Activated CD4-positive, alpha-beta T cell treated with anti-CD3 and anti-CD28 coated beads, Interleukin-2, amount 50 U/mL, for 48 hours (primary cell): Measurements from ENCODE around the gene NR6A1.
"Not testable (repeated sequence)": the region's sequence is repeated elsewhere in the genome, so short reads cannot be mapped to it uniquely, and the experiment has no call there.

Experiments used
- DNase-seq, 2 experiments: peaks; one replicate each; pipeline ENCODE4 v3.0.0-alpha.2; 2020

The NR6A1 gene

DNA sequence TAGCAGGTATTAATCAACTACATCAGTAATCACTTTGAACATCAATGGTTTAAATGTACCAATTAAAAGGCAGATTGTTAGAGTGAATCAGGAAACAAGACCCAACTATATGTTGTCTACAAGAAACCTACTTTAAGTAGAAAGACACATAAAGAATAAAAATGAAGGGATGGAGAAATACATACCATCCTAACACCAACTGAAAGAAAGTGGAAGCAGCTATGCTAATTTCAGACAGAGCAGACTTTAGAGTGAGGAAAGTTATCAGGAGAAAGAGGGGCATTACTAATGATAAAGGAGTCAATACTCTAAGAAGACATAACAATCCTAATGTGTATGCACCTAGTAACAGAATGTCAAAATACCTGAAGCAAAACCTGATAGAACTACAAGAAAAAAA, 125.8 kb downstream of the NR6A1 start:
- DNase-seq, result no peak

DNA sequence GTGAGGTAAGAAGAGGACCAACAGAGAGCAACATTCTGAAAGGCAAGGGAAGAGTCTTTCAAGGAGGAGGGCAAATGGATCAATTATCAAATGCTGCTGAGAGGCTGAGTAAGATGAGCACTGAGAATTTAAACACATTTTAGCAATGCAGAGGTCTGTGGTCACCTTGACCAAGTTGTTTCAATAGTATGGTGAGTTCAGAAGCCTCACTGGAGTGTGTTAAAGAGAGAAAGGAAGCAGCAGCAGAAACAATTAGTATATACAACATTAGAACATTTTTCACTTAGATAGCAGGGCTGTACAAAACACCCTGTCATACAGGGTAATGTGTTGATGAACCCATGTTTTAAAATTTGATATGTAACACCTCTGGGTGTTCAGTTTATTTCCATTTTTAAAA, 131.5 kb downstream of the NR6A1 start:
- no peak for DNase-seq

DNA sequence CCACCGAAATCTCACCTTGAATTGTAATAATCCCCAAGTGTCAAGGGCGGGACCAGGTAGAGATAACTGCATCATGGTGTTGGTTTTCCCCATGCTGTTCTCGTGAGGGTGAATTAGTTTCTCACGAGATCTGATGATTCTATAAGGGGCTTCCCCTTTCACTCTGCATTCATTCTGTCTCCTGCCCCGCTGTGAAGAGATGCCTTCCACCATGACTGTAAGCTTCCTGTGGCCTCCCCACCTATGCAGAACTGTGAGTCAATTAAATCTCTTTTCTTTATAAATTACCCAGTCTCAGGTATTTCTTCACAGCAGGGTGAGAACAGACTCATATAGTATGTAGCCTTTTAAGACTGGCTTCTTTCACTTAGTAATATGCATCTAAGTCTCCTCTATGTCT, 135.8 kb downstream of the NR6A1 start:
- DNase-seq, result no peak

DNA sequence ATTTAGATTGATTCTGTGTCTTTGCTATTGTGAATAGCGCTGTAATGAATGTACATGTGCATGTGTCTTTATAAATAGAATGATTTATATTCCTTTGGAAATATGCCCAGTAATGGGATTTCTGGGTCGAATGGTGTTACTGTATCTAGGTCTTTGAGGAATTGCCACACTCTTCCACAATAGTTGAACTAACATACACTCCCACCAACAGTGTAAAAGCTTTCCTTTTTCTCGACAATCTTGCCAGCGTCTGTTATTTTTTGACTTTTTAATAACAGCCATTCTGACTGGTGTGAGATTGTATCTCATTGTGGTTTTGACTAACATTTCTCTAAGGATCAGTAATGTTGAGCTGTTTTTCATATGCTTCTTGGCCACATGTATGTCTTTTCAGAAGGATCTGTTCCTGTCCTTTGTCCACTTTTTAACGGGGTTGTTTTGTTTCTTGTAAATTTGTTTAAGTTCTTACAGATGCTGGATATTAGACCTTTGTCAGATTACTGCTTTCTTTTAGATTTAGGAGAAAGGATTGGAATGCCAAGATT, 139.0 kb downstream of the NR6A1 start:
- DNase-seq, result no peak

DNA sequence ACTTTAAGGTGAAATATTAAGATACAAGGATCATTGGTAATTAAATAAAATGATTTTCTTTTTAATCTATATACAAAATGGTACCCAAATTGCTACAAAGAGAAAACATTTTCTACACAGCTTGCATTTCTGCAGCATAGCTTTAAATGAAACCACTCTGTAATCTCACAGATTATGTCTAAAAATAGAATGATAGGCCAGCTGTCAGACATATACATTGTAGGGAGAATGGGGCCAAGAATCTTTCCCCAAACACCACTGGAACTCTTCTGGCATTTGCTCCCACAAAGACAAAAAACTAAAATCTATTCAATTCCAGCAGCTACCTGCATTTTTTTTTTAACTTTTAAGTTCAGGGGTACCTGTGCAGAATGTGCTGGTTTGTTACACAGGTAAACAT, 139.8 kb downstream of the NR6A1 start:
- DNase-seq, result no peak

DNA sequence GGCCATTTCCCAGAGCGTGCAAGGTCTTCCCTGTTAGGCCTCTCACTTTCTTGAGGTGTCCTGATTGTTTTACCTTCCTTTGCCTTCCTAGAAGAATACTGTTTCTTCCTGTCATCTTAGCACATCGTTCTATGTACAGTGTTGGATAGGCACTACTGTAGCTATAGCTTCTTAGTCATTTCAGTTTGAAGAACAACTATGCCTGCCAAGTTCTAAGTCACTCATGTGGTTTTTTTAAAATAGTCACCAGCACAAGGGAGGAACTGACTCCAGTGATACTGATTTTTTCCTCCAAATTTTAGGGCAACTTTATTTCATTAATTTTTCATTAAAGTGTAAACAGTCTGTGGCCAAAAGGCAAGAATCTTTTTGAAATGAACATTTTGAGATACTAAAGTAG, 141.5 kb downstream of the NR6A1 start:
- DNase-seq, result no peak

DNA sequence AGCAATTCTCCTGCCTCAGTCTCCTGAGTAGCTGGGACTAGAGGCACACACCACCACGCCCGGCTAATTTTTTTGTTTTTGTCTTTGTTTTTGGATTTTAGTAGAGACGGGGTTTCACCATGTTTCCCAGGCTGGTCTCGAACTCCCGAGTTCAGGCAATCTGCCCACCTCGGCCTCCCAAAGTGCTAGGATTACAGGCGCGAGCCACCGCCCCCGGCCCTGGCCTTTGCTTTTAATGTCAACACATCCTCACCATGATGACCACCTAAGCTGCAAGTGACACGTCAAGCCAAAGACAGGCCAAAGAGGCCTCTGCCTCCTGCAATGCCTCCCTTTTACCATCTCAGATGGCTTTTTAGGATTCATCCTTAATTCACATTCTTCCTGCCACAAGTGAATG, 142.4 kb downstream of the NR6A1 start:
- no peak for DNase-seq

DNA sequence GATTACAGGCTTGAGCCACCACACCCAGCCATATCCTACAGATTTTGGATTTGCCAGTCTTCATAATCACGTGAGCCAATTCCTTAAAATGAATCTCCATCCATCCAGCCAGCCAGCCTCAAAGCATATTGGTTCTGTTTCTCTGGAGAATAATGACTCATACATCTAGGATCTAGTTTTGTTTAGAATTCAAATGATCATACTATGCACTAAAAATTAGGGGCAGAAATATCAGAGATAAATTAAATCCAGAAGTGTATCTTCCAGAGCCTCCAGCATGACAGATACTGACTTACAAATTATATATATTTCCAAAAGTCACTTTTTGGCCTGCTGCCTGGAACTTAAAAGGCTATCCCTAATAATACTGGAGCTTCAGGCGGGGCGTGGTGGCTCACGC, 144.8 kb downstream of the NR6A1 start:
- DNase-seq, result no peak

DNA sequence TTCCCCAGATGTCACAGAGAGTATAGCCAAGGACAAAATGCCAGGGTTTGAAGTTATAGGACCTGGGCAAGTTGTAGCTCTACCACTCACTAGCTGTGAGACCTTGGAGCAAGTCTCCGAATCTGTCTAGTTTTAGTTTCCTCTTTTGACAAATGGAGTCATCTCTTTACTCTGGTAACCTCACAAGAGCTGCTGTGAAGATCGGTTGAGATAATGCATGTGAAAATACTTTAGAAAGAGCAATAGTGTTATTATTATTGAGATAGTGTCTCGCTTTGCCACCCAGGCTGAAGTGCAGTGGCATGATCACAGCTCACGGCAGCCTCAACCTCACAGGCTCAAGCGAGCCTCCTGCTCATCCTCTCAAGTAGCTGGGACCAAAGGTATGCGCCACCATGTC, 146.0 kb downstream of the NR6A1 start:
- DNase-seq, result no peak

DNA sequence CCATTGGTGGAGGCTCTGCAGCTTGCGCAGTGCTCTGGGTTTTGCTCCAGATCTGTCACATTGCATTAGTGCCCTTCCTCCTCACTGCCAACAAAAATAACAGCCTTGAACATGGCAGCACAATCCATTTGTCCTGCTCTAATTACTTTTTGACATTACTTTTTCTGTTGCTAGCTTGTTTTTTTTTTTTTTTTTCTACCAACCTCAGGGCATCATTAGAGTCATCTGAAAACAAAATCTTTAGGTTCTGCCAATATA, 146.4 kb downstream of the NR6A1 start:
- no peak for DNase-seq

DNA sequence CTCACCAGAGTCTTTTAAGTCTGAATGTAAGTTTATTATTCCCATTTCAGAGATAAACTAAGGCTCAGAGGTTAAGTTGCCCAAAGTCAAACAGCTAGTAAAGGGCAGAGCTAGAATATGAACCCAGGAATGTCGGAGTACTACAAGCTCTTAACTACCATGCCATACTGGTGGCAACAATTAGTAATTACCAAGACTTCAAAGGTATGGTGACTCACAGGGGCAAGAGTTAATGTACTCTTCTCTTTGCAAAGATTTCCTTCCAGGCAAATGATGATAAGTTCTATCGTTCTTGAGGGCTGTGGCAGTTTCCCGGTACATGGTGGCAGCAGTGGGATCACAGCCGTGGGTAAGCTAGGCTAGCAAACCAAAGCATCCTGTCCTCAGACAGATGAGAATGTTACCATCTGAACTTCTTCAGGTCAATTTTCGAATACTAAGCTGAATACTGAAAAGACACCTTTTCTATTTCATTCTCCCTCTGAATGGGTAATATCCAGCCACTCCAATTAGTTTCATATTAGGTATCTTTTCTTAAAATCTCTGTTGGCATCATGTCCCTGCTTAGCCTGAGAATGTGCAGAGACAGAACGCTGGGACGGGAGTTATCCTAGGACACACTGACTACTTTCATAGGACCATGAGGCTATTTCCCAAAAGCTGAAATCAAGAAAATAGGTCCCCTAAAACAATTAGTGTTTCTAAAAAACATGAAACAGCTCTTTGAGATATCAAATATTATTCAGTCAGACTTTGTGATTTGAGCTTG, 147.0 kb downstream of the NR6A1 start:
- DNase-seq, result no peak

DNA sequence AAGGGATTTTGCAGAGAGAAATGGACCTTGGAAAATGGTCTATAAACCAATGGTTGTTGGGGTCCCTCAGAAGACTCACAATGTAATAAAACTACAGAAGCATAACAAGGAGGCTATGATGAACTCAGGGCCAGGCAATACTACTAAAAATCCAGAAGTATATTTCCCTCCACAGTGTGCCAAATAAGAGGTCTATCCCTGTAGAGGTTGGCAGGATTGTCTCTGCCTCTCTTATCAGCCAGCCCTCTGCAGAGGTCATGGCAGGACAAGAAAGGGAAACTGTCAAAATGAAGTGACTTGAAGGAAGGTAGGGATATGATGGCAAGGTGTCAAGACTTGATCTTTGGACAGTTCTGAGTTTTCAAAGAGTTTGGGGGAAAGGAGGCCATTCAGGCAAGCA, 148.2 kb downstream of the NR6A1 start:
- no peak for DNase-seq

DNA sequence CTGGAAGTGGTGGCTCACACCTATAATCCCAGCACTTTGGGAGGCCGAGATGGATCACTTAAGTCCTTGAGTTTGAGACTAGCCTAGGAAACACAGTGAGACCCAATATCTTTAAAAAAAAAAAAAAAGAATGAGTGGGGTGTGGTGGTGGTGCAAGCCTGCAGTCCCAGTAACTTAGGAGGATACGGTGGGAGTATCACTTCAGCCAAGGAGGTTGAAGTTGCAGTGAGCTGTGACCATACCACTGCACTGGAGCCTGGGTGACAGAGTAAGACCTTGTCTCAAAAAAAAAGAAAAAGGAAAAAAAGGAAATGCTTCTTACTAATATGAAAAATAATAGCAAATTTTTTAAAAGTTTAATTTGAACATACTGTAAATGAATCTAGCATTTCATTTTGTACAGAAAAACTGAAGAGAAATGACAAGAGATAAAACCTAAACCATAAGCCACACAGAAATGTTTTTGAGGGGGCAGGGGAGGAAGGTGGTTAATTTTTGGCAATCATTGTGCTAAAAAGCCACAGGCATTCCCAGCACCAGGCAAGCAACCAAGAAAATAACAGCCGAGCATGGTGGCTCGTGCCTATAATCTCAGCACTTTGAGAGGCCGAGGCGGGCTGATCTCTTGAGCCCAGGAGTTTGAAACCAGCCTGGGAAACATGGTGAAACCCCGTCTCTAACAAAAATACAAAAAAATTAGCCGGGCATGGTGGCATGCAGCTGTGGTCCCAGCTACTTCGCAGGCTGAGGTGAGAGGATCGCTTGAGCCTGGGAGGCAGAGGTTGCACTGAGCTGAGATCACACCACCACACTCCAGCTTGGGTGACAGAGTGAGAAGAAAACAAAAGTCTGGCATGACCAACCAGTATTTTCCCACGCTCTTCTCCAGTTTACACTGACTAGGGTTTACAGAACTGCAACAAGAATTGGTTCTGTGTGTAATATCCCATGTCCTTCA, 149.5 kb downstream of the NR6A1 start:
- DNase-seq, result no peak

DNA sequence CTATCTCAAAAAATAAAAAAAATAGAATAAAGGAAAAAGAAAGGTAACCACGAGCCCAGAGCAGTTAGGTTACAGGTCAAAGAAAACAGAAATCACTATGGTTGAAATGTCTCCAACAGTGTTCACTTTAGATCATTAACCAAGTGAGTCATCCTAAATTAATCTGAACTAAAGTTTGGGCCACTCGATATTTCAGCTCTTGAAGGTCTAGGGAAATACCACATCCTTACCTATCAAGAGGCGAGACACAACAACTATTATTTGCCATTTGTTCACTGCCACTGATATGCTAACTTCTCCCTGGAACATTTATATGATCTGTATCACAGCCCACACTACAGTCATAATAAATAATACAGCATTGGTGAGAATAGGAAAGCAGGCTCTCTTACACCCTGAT, 152.6 kb downstream of the NR6A1 start:
- DNase-seq, result no peak

DNA sequence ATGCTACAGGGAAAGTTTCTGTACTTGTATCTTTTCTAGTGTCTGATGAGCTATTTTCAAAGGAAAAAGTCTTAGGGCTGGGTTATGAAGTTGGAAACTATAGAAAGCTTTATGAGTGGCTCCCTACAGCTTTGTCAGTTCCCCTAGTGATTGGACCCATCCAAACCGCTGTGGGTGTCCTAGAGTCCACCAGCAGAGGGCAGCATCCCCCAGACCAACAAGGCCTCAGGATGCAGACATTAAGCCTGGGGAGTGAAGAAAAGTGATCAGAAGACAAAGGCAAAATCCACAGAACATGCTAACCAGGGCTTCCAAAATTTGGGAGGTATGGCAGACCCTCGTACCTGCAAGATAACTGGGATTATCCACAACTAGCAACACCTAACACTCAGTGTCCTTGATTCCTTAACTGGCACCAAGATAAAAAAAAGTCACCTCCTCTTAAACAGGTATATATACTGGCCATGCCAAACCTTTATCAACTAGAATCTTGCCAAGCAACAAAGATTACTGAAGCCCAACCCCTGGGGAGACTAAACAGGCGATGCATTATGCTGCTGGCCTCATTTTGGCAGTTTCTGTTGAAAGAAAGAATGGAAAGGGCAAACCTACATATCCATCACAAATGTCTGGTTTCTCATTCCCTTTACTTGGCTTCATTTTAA, 153.5 kb downstream of the NR6A1 start:
- peak; percentile 80 to 82 for DNase-seq

DNA sequence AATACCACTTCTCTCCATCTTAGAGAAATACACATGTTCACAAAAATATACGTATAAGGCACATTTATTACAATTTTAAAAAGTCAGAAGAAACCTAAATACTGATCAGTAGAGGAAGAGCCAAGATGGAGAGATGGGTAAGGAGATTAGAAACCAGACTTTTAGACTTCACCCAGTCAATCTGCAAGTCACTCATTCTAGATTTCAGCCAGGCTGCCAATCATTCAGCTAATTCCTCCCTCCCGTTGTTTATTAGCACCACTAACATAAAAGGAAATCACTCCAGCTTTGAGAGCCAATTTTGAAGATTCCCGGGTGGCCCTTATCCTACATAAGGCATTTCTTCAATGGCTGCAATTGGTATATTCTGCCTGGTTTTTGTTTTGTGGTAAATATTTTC, 154.2 kb downstream of the NR6A1 start:
- DNase-seq, result no peak

DNA sequence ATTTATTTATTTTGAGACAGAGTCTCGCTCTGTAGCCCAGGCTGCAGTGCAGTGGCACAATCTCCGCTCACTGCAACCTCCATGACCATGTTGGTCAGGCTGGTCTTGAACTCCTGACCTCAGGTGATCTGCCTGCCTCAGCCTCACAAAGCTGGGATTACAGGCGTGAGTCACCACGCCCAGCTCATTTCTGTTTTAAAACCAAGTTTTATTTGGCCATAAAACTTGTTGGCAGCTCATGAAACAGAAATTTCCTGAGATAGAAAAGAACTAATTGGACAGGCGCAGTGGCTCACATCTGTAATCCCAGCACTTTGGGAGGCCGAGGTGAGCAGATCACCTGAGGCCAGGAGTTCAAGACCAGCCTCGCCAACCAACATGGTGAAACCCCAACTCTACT, 155.3 kb downstream of the NR6A1 start:
- DNase-seq, result not testable (repeated sequence)

DNA sequence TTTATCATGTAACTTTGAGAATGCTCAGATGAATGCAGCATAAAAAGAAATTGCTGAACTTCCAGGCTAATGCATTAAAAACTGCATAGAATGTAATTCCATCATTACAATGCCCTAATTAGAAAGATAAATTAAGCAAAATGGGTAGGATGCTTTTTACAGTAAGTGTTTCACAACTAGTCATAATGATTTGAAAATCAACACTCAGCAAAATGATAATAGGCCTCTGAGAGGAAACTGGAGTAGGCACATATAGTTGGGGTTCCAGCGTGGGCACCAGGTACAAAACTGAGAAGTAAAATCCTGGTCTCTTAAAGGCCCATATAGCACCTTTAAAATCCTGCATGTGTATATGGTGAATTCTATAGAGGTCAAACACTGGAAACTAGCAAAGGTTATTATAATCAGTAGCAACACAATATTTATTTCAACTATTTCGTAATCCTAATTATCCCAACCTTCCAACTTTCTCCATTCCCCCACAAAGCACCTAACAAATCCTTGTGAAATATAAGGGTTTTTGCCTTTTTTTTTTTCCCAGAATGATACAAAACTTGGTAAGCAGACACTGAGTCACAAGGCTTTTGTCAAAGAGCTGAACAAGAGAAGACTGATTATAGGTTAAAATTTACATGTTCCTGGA, 155.9 kb downstream of the NR6A1 start:
- DNase-seq, result no peak

DNA sequence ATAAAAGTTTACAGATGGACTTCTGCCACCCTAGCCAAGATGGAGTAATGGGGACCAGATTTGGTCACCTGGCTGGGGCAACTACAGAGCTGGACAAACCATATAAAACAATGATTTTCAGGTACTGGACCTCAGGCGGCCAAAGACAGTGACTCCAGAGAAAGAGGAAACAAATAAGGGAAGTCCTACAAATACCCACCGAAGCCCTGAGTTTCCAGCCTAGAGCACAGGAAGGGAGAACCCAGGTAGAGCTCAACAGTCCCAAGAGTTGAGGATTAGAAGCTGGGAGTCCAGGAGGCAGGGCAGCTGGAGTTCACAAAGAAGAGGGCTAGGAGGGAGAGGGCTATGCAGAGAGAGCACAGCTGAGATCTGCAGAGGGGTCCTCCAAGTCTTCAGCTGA, 157.3 kb downstream of the NR6A1 start:
- no peak for DNase-seq

DNA sequence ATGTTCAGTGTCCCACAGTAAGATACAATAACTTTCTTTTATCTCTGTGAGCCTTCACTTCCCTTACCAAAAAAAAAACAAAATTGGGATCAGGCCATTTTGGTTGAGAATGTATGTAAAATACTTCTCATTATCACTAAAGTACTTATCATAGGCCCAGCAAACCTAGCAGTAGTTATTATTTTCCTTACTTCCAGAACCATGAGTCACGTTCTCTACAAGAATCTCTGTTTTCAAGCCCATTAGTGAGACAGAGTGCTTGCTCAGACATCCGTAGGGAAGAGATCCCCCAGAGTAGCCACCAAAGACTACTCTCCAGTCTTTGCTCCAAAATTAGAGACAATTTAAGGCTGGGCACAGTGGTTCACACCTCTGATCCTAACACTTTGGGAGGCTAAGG, 160.0 kb downstream of the NR6A1 start:
- DNase-seq, result no peak

DNA sequence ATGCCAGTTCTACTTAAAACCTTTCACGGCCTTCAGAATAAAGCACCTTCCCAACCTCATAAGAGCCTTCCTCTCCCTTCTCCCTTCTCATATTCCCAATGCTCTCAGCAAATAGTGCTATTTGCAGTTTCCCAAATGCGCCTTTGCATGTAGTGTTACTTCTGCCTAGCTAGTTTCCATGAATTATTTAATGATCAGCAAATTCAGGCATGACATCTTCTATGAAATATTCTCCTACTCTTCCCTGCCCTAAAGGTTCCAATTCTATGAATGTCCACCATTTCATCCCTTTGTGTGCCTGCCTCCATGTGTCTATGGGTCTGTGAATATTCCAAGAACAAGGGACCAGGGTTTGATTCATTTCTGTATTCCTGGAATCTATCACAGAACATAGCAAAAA, 165.1 kb downstream of the NR6A1 start:
- DNase-seq, result no peak

DNA sequence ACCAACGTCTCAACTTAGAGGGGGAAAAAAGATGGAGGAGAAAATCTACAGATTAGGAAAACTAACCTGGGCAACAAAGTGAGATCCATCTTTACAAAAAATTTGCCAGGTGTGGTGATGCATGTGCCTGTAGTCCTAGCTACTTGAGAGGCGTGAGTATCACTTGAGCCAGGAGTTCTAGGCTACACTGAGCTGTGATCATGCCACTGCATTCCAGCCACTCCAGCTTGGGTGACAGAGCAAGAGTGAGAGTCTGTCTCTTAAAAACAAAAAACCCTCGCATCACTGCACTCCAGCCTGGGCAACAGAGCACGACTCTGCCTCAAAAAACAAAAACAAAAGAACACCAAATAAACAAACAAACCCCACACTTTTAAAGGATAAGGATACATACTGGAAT, 165.9 kb downstream of the NR6A1 start:
- DNase-seq, result no peak

DNA sequence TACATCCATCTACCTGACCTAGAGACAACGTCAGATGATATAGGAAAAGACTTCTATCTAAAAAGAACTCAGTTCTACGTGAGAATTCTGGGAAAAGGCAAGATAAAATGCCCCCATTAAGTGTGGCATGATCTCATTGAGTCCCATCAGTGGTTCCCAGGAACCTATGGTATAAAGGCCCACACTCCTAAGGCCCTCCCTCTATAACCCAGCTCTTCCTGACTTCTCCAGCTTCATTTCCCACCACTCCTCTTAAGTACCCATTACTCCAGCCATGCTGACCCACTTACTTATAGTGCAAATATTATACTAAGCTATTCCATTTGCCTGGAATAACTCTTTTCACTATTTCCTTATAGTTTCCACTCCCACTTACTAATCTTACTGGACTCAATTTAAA, 168.5 kb downstream of the NR6A1 start:
- no peak for DNase-seq
